Measurements from ENCODE around the gene RAC3.

The RAC3 gene

DNA sequence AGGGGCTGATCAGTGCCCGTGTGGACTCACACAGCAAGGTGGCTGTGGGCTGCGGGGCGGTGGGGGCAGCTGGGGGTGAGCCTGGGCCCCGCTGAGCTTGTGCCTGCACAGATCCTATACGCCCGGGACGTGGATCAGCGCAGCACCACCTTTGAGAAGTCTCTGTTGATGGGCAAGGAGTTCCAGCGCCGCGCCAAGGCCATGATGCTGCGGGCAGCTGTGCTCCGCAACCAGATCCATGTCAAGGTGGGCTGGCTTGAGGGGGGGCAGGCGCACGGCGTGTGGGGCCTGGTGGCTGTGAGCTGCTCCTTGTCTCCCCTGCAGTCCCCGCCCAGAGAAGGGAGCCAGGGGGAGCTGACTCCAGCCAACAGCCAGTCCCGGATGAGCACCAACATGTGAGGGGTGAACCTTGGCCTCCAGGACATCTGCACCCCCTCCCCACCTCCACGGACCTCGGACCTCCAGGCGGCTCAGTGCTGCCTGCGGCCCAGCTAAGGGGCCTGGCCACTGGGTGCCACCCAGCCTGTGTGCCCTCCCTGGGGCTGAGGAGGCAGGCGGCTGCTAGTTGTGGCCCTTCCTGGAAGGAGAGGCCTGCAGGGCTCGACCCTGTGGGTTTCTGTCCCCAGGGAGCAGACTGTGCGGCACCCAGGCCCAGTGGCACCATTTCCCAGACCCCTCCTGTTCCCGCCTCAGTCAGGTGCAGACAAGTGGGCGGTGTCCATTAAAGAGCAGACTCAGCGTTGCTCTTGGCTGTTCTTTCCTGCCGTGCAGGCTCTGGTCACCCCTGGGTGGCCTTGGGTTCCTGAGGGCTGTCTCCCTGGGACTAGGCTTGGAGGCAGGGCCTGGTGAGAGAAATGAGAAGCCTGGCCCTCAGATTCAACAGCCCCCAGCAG, 25.5 kb downstream of the RAC3 start:
- TF ChIP-seq, protein P1, sequence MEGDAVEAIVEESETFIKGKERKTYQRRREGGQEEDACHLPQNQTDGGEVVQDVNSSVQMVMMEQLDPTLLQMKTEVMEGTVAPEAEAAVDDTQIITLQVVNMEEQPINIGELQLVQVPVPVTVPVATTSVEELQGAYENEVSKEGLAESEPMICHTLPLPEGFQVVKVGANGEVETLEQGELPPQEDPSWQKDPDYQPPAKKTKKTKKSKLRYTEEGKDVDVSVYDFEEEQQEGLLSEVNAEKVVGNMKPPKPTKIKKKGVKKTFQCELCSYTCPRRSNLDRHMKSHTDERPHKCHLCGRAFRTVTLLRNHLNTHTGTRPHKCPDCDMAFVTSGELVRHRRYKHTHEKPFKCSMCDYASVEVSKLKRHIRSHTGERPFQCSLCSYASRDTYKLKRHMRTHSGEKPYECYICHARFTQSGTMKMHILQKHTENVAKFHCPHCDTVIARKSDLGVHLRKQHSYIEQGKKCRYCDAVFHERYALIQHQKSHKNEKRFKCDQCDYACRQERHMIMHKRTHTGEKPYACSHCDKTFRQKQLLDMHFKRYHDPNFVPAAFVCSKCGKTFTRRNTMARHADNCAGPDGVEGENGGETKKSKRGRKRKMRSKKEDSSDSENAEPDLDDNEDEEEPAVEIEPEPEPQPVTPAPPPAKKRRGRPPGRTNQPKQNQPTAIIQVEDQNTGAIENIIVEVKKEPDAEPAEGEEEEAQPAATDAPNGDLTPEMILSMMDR (IDR thresholded peaks at IDR 0.05), result no peak

DNA sequence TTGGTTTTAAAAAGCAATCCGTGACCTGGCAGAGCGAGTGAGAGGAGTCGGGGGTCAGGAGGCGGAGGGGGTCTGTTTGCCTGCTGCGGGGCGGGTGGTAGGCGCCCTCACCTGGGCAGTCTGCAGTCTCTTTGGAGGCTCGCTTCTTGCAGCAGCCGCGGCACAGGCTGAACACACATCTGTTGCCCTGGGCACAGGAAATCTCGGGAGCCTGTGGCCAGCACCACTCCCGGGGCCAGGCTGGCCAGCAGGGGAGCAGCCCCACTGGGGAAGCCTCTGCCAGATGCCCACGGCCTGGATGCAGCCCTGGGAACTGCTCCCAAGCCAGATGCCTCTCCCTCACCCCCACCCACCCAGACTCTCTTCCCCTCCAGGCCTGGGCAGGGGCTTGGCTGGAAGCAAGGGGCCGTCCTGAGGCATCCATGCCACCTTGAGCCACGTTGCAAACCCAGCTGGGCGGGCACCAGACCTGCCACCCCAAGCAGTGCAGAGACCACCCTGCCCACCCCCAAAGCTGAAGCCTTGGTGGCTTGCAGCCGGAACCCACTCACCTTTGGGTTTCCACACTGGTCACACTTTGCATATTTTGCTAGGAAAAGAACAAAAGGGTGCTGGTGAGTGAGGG, 26.9 kb downstream of the RAC3 start:
- TF ChIP-seq, protein P1 (IDR thresholded peaks at IDR 0.05), result no peak

DNA sequence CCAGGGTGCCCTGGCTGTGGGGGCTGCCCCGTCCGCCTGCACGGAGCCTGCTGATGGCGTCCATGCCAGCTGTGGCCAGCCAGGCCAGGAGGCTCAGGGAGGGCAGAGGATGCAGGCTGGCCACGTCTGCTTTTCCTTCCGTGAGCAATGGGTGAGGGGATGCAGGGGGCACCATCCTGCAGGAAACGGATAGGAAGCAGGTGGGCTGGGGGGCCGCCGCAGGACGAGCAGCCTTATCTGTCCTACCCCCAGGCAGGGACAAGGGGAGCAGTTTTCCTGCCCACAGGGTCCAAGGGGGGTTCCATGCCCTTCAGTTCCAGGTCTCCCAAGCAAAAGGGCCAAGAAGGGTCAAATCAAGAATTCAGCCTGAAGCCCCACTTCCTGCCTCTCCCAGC, 27.4 kb downstream of the RAC3 start:
- TF ChIP-seq, protein P1 (IDR thresholded peaks at IDR 0.05), result no peak

DNA sequence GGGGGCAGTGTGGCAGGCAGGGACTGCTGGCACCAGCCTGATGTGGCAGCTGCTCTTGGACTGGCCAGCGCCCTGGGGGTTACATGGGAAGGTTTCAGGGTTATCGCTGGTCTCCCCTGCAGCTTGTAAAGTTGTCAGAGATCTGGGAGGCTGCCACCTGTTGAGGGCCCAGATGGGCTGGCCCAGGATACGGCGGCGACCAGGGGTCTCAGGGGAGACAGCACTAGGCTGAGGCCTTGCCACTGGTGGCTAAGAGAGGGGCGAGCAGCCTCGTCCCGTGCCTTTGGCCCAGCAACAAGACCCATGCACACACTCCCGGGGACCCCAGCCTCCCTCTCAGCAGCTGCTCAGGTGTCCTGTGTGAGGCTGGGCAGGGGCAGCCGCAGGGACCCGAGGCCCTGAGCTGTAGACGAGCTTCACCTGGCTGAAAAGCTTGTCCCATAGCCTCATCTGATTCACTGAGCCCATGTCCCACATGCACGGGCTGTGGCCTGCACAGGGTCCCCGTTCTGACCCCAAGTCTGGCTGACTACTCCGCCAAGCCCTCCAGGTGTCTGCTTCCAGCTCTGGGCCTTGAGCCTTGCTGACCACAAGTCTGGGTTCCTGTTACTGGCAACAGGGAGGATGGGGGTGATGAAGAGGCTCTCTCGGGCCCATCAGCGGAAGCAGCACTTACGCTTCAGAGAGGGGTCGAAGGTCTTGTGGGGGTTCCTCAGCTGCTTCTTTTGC, 28.0 kb downstream of the RAC3 start:
- TF ChIP-seq, protein P1 (IDR thresholded peaks at IDR 0.05), result no peak

DNA sequence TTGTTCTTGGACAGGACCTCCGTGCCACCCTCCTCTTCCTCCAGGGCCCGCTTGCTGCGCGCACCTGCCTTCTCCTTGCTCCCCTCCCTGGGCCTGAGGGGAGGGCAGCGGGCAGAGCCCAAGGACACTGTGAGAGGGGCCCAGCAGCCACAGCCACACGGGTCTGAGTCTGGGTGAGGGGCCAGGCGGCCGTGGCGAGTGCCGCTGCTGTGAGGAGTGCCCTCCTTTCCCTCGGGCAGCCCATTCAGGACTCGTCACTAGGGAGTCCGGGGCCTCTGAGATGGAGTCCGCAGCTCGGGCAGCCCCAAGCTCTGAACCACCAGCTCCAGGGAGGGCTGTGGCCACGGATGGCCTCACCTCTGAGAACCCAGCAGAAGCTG, 28.5 kb downstream of the RAC3 start:
- TF ChIP-seq, protein P1 (IDR thresholded peaks at IDR 0.05), result no peak

DNA sequence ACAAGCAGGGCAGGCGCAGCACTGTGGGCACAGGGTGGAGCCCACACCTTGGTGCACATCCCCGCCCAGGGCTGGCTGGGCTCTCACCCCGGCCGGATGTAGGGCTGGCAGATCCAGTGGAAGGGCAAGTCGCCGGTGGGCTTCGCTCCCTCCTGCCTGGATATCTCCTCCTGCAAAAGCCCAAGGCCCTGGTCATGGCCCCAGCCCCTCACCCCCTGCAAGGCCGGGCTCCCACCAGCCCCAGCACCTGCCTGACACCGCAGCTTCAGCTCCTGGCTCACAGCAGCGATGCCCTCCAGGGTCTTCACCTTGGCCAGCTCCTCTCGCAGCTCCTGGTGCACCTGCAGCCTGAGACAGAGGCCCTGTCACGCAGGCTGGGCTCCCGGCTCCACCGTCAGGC, 29.1 kb downstream of the RAC3 start:
- TF ChIP-seq, protein P1 (IDR thresholded peaks at IDR 0.05), result no peak

DNA sequence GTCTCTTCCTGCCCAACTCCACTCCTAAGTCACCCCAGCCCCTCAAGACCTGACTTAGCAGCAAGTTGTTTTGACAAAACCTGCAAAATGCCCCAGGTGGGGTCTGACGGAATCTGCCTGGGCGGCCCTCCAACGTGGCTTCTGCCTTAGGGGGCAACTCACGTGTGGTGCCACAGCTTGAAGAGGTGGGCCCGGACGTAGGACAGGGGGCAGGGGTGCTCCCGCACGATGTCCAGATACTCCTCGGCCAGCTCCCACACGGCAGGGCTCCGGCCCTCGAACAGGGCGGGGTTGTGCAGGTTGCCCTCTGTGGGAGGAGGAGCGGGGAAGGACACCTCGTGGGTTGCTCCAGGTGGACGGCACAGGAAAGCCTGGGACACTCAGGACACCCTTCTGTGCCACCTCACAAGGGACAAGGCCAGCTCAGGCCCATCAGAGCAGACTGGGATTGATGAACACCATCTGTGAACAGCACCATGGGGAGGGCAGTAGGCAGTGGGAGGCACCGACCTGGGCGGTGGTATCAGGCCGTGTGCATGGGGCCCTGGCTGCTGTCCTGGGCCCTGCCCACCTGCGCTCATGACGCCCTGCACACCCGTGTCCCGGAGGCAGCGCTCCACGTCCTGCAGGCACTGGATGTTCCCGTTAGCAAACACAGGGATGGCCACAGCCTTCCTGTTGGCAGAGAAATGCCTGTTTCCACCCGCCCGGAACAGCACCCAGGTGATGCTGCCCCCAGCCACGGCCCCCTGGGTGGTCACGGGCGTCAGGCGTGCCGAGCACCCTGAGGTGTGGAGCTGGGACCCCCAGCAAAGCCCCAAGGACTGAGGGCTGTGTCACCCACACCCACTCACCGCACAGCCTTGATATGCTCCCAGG, 29.8 kb downstream of the RAC3 start:
- TF ChIP-seq, protein P1 (IDR thresholded peaks at IDR 0.05), result no peak
